Neural progenitor cell (in vitro differentiated cells): ENCODE data around the gene FN3K.
"Not testable (repeated sequence)": the region's sequence is repeated elsewhere in the genome, so short reads cannot be mapped to it uniquely, and the experiment has no call there.

Experiments
- EZH2 ChIP-seq: fragments of 200-600 bp; sonication (generic); IDR thresholded peaks from 2 replicates; pipeline ENCODE4 v1.6.1; 2017; ENCODE audit warnings: antibody characterized with exemption, mild to moderate bottlenecking, moderate library complexity
- TF ChIP-seq, protein P1 (sequence below): fragments of 200-600 bp; sonication (generic); IDR thresholded peaks from 2 replicates; pipeline ENCODE4 v1.5.1; 2017; ENCODE audit warnings: antibody characterized with exemption, mild to moderate bottlenecking

- TF ChIP-seq, protein P1, sequence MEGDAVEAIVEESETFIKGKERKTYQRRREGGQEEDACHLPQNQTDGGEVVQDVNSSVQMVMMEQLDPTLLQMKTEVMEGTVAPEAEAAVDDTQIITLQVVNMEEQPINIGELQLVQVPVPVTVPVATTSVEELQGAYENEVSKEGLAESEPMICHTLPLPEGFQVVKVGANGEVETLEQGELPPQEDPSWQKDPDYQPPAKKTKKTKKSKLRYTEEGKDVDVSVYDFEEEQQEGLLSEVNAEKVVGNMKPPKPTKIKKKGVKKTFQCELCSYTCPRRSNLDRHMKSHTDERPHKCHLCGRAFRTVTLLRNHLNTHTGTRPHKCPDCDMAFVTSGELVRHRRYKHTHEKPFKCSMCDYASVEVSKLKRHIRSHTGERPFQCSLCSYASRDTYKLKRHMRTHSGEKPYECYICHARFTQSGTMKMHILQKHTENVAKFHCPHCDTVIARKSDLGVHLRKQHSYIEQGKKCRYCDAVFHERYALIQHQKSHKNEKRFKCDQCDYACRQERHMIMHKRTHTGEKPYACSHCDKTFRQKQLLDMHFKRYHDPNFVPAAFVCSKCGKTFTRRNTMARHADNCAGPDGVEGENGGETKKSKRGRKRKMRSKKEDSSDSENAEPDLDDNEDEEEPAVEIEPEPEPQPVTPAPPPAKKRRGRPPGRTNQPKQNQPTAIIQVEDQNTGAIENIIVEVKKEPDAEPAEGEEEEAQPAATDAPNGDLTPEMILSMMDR: not testable (repeated sequence)
- TF ChIP-seq EZH2: not testable (repeated sequence)
Observed at GRCh38 chr17:82785581-82785980, 50.2 kb downstream of the FN3K start.
